GM21526 (cell line): ENCODE measurements around the gene MAS1.
"Not testable (repeated sequence)": the region's sequence is repeated elsewhere in the genome, so short reads cannot be mapped to it uniquely, and the experiment has no call there.

Experiments used
- ATAC-seq: cut with Tn5 transposase; IDR thresholded peaks from one replicate; pipeline ENCODE4 v1.9.1; 2021; ENCODE audit warnings: moderate library complexity; ENCODE audit not compliant: unreplicated experiment, low FRiP score

Gene MAS1

DNA sequence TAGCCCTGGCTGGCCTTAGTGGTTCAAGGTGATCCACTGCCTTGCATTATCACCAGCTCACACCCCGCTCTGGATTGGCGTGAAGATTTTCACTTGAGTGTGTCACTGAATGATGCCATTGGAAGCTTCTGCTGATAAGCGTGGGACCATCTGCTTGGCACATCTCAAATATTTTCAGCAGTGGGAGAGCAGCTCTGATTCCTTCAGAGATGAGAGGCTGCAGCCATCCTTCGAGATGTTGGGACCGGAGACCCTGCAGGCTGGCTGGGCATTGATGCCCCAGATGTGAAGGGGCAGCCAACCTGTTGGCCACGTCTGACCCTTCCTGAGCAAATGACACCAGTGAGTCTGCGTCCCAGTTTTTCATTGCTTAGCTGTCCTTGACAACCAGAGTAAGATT lies at the start of gene MAS1:
Gene MAS1, plus strand, starts transcription at position 197 of the 400 bp plus-strand sequence. CDS start 15,968 bp downstream, outside the sequence.
- ATAC-seq = no peak

DNA sequence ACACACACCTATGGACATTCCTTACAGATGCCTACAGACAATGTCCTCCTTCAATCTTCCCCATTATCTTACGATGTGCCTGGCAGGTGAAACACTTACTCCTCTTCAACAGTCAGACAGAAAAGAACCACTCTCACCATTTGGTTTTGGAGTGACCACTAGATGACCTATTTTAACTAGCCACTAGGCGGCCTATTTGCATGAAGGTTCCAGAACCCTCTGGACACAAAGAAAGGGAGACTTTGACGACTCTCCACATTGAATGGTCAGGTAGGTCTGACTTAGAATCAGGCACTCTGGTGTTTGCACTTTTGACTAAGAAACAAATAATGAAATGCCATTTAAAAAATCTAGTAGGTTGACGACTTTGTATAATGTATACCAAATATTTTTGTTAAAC lies 48.8 kb upstream of the MAS1 start:
- no peak for ATAC-seq

GRCh38 chr6:159844737-159845645 lies 45.8 kb upstream of the MAS1 start:
- no peak for ATAC-seq

DNA sequence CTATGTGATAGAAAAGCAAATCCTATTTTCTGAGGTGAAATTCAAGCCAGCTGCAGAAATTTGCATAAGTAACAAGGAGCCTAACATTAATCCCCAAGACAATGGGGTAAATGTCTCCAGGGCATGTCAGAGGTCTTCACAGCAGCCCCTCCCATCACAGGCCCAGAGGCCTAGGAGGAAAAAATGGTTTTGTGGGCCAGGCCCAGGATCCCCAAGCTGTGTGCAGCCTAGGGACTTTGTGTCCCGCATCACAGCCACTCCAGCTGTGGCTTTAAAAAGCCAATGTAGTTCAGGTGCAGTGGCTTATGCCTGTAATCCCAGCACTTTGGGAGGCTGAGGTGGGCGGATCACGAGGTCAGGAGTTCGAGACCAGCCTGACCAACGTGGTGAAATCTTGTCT lies 42.2 kb upstream of the MAS1 start:
- not testable (repeated sequence) for ATAC-seq

- ATAC-seq = not testable (repeated sequence)
Observed at GRCh38 chr6:159849851-159850250, 40.9 kb upstream of the MAS1 start.

DNA sequence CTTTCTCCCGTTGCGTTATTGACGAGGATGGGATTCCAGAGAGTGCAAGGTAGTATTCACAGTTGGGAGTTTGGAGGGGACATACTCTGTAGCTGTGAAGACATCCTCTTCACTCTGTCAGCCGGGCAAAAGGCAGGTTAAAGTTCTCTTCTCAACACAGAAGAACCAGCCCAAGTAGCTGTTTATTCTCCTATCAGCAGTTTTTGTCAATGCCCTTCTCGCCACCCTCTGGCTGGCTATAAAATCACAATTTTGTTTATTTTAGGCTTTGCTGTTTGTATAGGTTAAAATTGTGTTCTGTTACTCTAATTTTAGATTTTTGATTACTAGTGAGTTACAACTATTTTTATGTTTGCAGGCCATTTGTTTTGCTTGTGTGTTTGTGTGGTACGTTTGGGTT lies 37.9 kb upstream of the MAS1 start:
- ATAC-seq = no peak

DNA sequence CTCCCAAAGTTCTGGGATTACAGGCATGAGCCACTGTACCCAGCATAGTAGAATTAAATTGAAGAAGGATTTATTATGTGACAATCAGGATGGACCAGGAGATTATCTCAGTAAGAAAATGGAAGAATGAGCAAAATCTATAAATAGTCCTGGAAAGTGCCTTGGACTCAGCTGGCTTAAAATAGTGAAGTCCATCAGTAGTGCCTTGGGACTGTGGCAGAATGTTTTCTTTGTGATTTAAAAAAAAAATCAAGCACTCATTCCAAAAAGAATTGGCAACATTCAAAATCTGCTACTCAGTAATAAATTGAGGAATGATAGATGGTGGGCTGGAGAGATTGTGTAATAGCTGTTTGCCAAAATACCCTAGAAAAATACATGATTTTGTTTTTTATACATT lies 37.0 kb upstream of the MAS1 start:
- no peak for ATAC-seq

DNA sequence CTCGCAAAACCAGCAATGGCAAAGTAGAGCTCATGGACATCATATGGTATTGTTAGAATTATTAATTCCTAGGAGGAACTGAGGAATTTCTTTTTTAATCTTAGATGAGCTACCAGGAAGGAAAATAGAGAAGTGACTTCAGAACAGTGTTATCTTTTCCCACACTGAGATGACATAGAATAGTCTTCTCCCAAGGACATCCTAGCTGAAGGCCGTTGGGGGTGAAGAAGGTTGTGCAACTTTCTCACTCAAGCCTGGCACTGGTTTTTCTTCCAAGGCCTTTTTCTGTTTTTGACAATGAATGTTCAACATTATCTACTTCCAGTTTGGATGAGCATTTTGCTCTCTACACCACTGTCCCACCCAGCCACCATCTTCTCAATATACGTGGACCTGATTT lies 35.8 kb upstream of the MAS1 start:
- no peak for ATAC-seq

DNA sequence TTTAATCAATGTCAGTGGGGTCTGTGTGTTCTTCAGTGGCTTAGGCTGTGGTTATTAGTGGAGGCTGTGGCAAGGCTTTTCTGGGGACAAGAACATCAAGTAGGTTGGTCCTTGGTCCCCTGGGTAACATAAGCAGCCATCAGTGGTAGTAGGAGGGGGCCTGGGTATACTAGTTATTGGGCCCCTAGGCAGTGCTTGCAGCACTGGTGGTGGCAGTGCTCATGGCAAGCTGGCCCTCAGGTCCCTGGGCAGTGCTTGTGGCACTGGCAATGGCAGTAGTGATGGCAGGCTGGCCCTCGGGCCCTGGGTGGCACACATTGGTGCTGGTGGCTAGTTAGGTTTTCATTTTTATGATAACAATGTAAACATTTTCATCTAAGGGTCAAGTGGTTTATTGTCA lies 32.5 kb upstream of the MAS1 start:
- ATAC-seq = no peak

- no peak for ATAC-seq
Observed at GRCh38 chr6:159860482-159860881, 30.3 kb upstream of the MAS1 start.

GRCh38 chr6:159862103-159862502 lies 28.7 kb upstream of the MAS1 start:
- ATAC-seq = no peak

DNA sequence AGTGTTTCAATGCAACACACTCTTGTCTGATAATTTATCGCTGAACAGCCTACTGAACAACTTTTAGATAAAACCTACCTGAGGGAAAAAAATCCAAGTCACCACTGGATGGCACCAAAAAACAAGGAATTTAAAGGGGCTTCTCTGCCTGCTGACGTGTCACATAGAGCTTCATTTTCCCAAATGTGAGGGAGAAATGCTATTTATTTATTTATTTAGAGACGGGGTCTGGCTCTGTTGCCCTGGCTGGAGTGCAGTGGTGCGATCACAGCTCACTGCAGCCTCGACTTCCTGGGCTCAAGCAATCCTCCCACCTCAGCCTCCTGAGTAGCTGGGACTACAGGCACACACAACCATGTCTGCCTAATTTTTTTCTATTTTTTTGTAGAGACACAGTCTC lies 27.4 kb upstream of the MAS1 start:
- ATAC-seq = not testable (repeated sequence)

DNA sequence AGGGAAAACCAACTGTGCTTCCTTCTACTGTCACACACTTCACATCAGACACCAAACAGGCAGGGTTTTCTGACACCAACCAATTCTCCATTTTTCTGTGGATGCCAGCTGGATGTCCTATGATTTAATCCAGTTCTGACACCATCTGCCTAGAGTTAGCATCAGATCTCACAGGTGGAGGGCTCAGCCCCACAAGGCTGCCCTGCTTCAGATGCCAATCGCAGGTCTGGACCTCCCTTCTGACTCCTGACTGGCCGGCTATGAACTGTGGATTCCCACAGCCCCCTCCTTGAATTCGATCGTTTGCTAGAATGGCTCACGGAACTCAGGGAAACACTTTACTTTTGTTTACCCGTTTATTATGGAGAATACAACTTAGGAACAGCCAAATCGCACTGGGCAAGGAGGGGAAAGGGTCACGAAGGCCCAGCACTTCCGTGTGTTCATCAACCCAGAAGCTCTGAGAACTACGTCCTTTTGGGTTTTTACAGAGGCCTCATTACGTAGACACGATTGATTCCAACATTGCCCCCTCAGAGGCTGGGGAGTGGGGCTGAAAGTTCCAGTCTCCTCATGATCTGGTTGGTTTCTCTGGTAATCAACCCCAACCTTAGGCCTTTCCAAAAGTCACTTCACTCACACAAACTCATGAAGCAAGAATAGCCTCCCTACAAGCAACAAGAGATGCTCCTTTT lies 25.4 kb upstream of the MAS1 start:
- ATAC-seq = no peak

- ATAC-seq = no peak
Observed at GRCh38 chr6:159866286-159867247, 24.2 kb upstream of the MAS1 start.

GRCh38 chr6:159871241-159871640 lies 19.5 kb upstream of the MAS1 start:
- no peak for ATAC-seq

- ATAC-seq = no peak
Observed at GRCh38 chr6:159871906-159872305, 18.9 kb upstream of the MAS1 start.

DNA sequence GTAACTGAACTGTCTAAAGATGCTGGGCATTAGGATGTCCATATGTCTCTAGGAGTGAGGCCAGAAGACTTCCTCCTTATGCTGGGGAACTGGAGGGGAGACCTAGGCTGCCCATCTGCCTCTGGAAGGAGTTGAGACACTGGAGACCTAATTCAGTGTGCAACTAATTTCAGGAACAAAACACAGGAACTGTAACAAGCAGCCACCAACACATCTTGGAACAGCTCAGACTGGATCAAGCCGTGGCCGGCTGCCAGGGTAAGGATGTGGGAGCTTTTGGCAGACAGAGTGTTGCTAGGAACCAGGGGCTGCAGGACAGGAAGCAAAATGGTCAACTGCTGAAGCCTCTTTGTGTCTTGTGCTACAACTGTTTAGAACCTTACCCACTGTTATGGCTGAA lies 16.4 kb upstream of the MAS1 start:
- ATAC-seq = no peak

GRCh38 chr6:159875194-159875593 lies 15.6 kb upstream of the MAS1 start:
- no peak for ATAC-seq

- no peak for ATAC-seq
Observed at GRCh38 chr6:159876242-159876641, 14.5 kb upstream of the MAS1 start.

DNA sequence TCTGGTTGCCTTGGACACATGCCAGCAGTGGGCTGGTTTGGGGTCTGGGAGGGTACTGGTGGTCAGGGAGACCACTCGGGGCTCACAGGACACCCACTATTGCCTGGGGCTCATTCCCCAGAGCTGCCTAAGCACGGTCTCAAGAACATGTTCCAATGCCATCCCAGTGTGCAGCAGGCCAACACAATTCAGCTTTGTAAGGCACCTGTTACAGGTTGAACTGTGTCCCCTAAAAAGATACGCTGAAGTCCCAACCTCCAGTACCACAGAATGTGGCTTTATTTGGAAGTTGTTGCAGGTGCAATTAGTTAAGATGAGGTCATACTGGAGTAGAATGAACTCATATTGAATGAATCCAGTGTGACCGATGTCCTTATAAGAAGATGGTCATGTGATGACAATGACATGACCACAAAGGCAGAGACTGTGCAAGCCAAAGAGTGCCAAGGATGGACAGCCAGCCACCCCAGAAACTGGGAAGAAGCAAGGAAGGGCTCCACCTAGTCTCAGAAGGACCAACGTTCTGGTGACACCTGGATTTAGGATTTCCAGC lies 13.5 kb upstream of the MAS1 start:
- ATAC-seq = no peak
